Vagina (tissue), 2 donors: ENCODE data around the gene DUSP8.

Experiments used
- POLR2A ChIP-seq, 2 donors: fragments of 450-650 bp; IDR thresholded peaks; one replicate each; pipeline ENCODE4 v1.6.1; 2017; ENCODE audit warnings: antibody characterized with exemption in 2 of 2, mild to moderate bottlenecking in 2 of 2, moderate library complexity in 2 of 2
- TF ChIP-seq, protein P1 (sequence below), 3 experiments: fragments of 450-650 bp in 2 of 3; fragments of 200-600 bp in 1 of 3; sonication (generic) in 1 of 3; IDR thresholded peaks; one replicate each; pipeline ENCODE4 v1.5.1; 2017 to 2019; ENCODE audit warnings: antibody characterized with exemption in 3 of 3, mild to moderate bottlenecking in 2 of 3, moderate library complexity in 2 of 3

DNA sequence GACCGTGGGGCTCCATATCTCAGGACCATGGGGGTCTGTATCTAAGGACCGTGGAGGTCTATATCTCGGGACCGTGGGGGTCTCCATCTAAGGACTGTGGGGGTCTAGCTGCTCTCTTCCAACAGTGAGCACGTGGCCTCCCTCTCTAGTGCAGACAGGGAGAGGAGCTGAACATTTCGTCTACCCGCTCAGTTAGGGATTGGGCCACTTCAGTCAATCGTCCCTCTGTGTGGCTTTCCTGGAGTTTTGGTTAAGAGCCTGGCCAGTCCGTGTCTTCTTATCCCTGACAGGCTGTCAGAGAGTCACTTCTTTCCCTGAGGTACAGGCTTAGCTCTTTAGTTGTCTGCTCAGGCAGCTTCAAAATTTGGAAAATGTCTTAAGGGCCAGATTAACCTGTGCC, 9.9 kb upstream of the DUSP8 start:
- TF ChIP-seq, protein P1, sequence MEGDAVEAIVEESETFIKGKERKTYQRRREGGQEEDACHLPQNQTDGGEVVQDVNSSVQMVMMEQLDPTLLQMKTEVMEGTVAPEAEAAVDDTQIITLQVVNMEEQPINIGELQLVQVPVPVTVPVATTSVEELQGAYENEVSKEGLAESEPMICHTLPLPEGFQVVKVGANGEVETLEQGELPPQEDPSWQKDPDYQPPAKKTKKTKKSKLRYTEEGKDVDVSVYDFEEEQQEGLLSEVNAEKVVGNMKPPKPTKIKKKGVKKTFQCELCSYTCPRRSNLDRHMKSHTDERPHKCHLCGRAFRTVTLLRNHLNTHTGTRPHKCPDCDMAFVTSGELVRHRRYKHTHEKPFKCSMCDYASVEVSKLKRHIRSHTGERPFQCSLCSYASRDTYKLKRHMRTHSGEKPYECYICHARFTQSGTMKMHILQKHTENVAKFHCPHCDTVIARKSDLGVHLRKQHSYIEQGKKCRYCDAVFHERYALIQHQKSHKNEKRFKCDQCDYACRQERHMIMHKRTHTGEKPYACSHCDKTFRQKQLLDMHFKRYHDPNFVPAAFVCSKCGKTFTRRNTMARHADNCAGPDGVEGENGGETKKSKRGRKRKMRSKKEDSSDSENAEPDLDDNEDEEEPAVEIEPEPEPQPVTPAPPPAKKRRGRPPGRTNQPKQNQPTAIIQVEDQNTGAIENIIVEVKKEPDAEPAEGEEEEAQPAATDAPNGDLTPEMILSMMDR (IDR thresholded peaks at IDR 0.05): no peak
- no peak for TF ChIP-seq POLR2A (IDR thresholded peaks at IDR 0.05)
